Activated CD8-positive, alpha-beta T cell treated with anti-CD3 and anti-CD28 coated beads for 36 hours (primary cell): Measurements from ENCODE around the gene KCNMB2. TPM values are rescaled to one million over a fixed set of nuclear protein-coding genes. Genes with fewer than 3 reads are reported as not detected.

Experiments
- ATAC-seq: fragments of 200-7000 bp; cut with Tn5 transposase; one replicate; pipeline ENCODE4 v1.10.0; 2021; ENCODE audit warnings: mild to moderate bottlenecking, moderate library complexity
- CTCF ChIA-PET: fragments of 350-600 bp; sonication (Branson Sonifier 250); formaldehyde crosslinking; loops from one replicate; lab custom pipeline; 2021; ENCODE audit warnings: antibody characterized with exemption; lab: Charles Lee
- POLR2A ChIA-PET: fragments of 350-600 bp; sonication (Branson Sonifier 250); formaldehyde crosslinking; loops from one replicate; lab custom pipeline; 2021; ENCODE audit warnings: antibody characterized with exemption; lab: Charles Lee
- DNase-seq: peaks from one replicate; pipeline ENCODE4 v3.0.0-alpha.2; 2020
- H3K27ac Mint-ChIP-seq: one replicate; pipeline ENCODE4 v1.8.0; 2021; ENCODE audit warnings: mild to moderate bottlenecking, mixed read lengths
- H3K27me3 Mint-ChIP-seq: one replicate; pipeline ENCODE4 v1.8.0; 2021; ENCODE audit warnings: mixed read lengths
- H3K36me3 Mint-ChIP-seq: one replicate; pipeline ENCODE4 v1.8.0; 2021; ENCODE audit warnings: low read depth, mixed read lengths
- H3K4me1 Mint-ChIP-seq: one replicate; pipeline ENCODE4 v1.8.0; 2021; ENCODE audit warnings: low read depth, mixed read lengths
- H3K4me3 Mint-ChIP-seq: one replicate; pipeline ENCODE4 v1.8.0; 2021; ENCODE audit warnings: mild to moderate bottlenecking, moderate library complexity, mixed read lengths
- H3K9me3 Mint-ChIP-seq: one replicate; pipeline ENCODE4 v1.8.0; 2021; ENCODE audit warnings: mixed read lengths
- intact Hi-C: fragments of 100-400 bp; cut with micrococcal nuclease; formaldehyde crosslinking; loops from one replicate; pipeline ENCODE4 v1.10.0; 2022
- total RNA-seq, 2 experiments: library from RNA; stranded (reverse); gene quantifications; one replicate each; pipeline ENCODE4 v1.2.3, GENCODE V29; 2021
- TF ChIP-seq, protein P1 (sequence below): fragments of 200-600 bp; IDR thresholded peaks from one replicate; pipeline ENCODE4 v1.8.0; 2022; ENCODE audit warnings: antibody characterized with exemption, mild to moderate bottlenecking

KCNMB2 gene
- total RNA-seq, 2 experiments from 2014 or later, result not detected

DNA sequence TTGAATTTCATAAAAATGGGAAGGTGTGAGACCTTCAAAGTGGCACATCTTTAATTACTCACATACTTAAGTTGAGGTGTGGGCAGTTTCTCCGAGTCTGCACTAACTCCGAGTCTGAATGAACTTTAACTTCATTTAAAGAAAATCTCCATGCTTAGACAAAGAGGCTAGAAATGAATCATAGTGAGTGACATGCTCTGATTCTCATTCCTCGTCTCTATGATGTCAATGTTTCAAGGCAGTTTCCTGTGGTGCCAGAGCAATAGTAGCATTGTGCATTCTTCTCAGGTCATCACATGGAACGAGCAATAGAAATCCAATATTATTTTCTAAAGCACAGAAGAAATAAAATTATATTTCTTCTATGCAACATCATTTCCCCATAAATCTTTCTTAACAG is 224.8 kb downstream of the KCNMB2 start:
- Mint-ChIP-seq H3K4me3 (no peak overlapping the region), H3K27me3 (no peaks in the 10 kb centered on the region), H3K9me3 (no peaks in the 10 kb centered on the region), H3K4me1 (no peaks in the 10 kb centered on the region), H3K36me3 (no peaks in the 10 kb centered on the region), H3K27ac (no peak overlapping the region)
- DNase-seq (no peak), ATAC-seq (no peak)
- CTCF ChIA-PET, result no interaction called here
- POLR2A ChIA-PET, result no interaction called here
- TF ChIP-seq, protein P1, sequence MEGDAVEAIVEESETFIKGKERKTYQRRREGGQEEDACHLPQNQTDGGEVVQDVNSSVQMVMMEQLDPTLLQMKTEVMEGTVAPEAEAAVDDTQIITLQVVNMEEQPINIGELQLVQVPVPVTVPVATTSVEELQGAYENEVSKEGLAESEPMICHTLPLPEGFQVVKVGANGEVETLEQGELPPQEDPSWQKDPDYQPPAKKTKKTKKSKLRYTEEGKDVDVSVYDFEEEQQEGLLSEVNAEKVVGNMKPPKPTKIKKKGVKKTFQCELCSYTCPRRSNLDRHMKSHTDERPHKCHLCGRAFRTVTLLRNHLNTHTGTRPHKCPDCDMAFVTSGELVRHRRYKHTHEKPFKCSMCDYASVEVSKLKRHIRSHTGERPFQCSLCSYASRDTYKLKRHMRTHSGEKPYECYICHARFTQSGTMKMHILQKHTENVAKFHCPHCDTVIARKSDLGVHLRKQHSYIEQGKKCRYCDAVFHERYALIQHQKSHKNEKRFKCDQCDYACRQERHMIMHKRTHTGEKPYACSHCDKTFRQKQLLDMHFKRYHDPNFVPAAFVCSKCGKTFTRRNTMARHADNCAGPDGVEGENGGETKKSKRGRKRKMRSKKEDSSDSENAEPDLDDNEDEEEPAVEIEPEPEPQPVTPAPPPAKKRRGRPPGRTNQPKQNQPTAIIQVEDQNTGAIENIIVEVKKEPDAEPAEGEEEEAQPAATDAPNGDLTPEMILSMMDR, result no peak
- intact Hi-C loops, result no loop called here

DNA sequence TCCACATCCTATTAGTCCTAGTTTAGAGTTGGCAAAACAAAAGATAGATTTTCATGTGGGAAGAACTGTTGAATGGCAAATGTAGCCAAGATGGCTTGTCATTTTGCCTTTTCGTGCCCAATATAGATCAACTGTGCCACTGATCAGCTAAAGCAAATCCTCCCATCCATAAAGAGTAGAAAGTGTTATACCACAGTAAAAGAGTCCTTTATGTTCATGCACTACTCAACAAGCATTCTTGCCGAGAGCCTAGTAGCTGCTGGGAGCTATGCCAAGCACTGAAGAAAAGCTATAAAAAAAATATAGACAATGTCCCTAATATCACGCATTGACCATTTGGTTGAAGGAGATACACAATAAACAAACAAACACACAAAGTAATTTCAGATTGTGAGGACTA is 225.2 kb downstream of the KCNMB2 start:
- Mint-ChIP-seq H3K4me3 (no peak overlapping the region), H3K36me3 (no peaks in the 10 kb centered on the region), H3K9me3 (no peaks in the 10 kb centered on the region), H3K27ac (no peak overlapping the region), H3K4me1 (no peaks in the 10 kb centered on the region), H3K27me3 (no peaks in the 10 kb centered on the region)
- DNase-seq (no peak), ATAC-seq (no peak)
- intact Hi-C loops, result no loop called here
- CTCF ChIA-PET, result no interaction called here
- POLR2A ChIA-PET, result no interaction called here
- TF ChIP-seq, protein P1, result no peak

DNA sequence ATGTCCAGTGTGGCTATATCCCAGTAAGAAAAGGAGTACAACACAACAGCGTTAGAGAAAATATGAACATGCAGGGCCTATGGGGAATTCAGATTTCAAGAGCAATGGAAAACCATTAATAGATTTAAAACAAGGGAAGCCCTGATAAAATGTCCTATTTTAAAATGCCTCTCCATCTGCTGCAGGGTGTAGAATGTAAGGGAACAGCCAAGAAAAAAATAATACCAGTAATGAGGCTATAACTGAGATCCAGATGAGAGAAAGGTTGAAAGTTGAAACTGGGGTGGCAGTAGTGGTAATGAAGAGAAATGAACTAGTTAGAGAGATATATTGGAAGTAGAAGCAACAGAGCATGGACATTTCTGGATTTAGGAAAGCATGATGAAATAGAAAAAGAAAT is 226.1 kb downstream of the KCNMB2 start:
- ATAC-seq (no peak), DNase-seq (no peak)
- POLR2A ChIA-PET, result no interaction called here
- intact Hi-C loops, result no loop called here
- TF ChIP-seq, protein P1, result no peak
- H3K27ac Mint-ChIP-seq, result no peak overlapping the region
- no peaks in the 10 kb centered on the region for H3K36me3 Mint-ChIP-seq
- CTCF ChIA-PET, result no interaction called here
- H3K4me3 Mint-ChIP-seq, result no peak overlapping the region
- no peaks in the 10 kb centered on the region for H3K9me3 Mint-ChIP-seq
- no peaks in the 10 kb centered on the region for H3K4me1 Mint-ChIP-seq
- no peaks in the 10 kb centered on the region for H3K27me3 Mint-ChIP-seq

DNA sequence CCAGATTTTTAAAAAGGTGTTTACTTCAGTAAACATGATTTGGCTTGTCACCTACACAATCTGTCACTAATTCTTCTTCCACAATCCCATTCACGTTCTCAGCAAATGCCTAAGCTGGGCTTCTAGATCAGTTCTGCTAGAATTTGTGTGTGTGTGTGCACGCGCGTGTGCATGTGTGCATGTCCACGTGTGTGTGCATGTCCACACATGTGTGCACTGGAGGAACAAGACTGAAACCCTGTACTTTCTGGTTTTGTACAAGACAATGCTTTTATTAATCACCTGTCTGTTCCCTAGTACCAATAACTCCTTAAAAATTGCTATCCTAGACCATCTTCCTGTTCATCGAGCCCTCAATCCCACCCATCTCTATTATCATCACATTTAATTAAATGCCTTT is 229.2 kb downstream of the KCNMB2 start:
- no peaks in the 10 kb centered on the region for H3K9me3 Mint-ChIP-seq
- H3K27ac Mint-ChIP-seq, result no peak overlapping the region
- DNase-seq, result no peak
- TF ChIP-seq, protein P1, result no peak
- intact Hi-C loops, result no loop called here
- H3K36me3 Mint-ChIP-seq, result no peaks in the 10 kb centered on the region
- H3K4me1 Mint-ChIP-seq, result no peaks in the 10 kb centered on the region
- no peak for ATAC-seq
- ChIA-PET CTCF (no interaction called here), POLR2A (no interaction called here)
- H3K27me3 Mint-ChIP-seq, result no peaks in the 10 kb centered on the region
- no peak overlapping the region for H3K4me3 Mint-ChIP-seq

DNA sequence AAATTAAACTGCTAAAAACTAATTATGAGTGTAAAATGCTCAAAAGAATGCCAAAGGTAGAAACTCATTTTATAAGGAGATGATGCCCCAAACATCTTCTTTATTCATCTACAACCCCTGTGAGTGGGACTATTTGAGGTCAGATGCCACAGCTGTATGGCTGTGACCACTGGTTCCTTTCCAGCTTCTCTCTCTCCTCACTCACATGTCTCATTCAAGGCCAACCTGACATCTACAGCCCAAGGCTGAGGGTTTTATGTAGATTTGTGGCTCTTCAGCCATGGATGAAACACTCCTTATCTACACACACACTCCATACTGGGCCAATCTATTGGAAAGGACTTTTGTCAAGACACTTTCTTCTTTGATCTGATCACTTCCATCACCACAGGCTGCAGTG is 231.3 kb downstream of the KCNMB2 start:
- no peaks in the 10 kb centered on the region for H3K4me1 Mint-ChIP-seq
- ATAC-seq, result no peak
- no peaks in the 10 kb centered on the region for H3K27me3 Mint-ChIP-seq
- no peaks in the 10 kb centered on the region for H3K36me3 Mint-ChIP-seq
- no peak for DNase-seq
- TF ChIP-seq, protein P1, result no peak
- H3K27ac Mint-ChIP-seq, result no peak overlapping the region
- CTCF ChIA-PET, result no interaction called here
- intact Hi-C loops, result no loop called here
- POLR2A ChIA-PET, result no interaction called here
- H3K4me3 Mint-ChIP-seq, result no peak overlapping the region
- H3K9me3 Mint-ChIP-seq, result peaks cover 5% of the 10 kb centered on the region
